H1 (cell line): ENCODE results near the gene DNER. TPM values are rescaled to one million over a fixed set of nuclear protein-coding genes. Genes with fewer than 3 reads are reported as not detected.

ENCODE experiments used
- CTCF ChIA-PET: fragments of 300-600 bp; sonication (Branson Sonifier 250); formaldehyde crosslinking; loops from one replicate; lab custom pipeline; 2021; ENCODE audit not compliant: partially characterized antibody; lab: Charles Lee
- POLR2A ChIA-PET: fragments of 300-600 bp; sonication (Branson Sonifier 250); formaldehyde crosslinking; loops from one replicate; lab custom pipeline; 2021; ENCODE audit warnings: inconsistent platforms; ENCODE audit not compliant: partially characterized antibody; lab: Charles Lee
- DNase-seq, 2 experiments: peaks; one replicate each; pipeline versions ENCODE4 v3.0.0 to v3.0.0-alpha.2; 2010 to 2022; ENCODE audit warnings: low spot score in 2 of 2, low read depth in 1 of 2, mixed read lengths in 1 of 2
- FAIRE-seq: peaks from 2 replicates; lab custom pipeline; 2011; peaks lifted over from hg19 to GRCh38; lab: Jason Lieb, UNC
- H2AFZ ChIP-seq: 2 replicates; pipeline ENCODE4 v1.8.1; 2012; ENCODE audit warnings: low read length, inconsistent platforms
- H2AK5ac ChIP-seq: 2 replicates; pipeline ENCODE4 v1.6.1; 2013; ENCODE audit warnings: low read depth, low read length
- H2BK120ac ChIP-seq: replicated peaks from 2 replicates; pipeline ENCODE3; 2013; ENCODE audit warnings: low read depth, low read length, inconsistent platforms
- H2BK12ac ChIP-seq: 2 replicates; pipeline ENCODE4 v1.6.1; 2013; ENCODE audit warnings: low read depth, low read length
- H2BK15ac ChIP-seq: 2 replicates; pipeline ENCODE4 v1.6.1; 2013; ENCODE audit warnings: low read length
- H2BK20ac ChIP-seq: 2 replicates; pipeline ENCODE4 v1.6.1; 2013; ENCODE audit warnings: low read length
- H2BK5ac ChIP-seq: 2 replicates; pipeline ENCODE4 v1.6.1; 2013; ENCODE audit warnings: low read depth, low read length
- H3K14ac ChIP-seq: 2 replicates; pipeline ENCODE4 v1.6.1; 2013; ENCODE audit warnings: inconsistent platforms; ENCODE audit not compliant: insufficient read length
- H3K18ac ChIP-seq: 2 replicates; pipeline ENCODE4 v1.6.1; 2013; ENCODE audit warnings: low read length; ENCODE audit errors: extremely low read depth
- H3K23ac ChIP-seq: 2 replicates; pipeline ENCODE4 v1.6.1; 2013; ENCODE audit warnings: inconsistent platforms; ENCODE audit not compliant: insufficient read length
- H3K23me2 ChIP-seq: 2 replicates; pipeline ENCODE4 v1.6.1; 2013; ENCODE audit warnings: low read depth, low read length
- H3K27ac ChIP-seq: 2 replicates; pipeline ENCODE4 v1.6.1; 2011; ENCODE audit warnings: low read depth, low read length, inconsistent platforms
- H3K27me3 ChIP-seq, 4 experiments: replicated peaks in 1 of 4; 1 replicate in 1 of 4; 2 replicates in 3 of 4; pipeline versions ENCODE4 v1.6.1 to v1.8.1; 2011 to 2013; ENCODE audit warnings: low read length in 3 of 4, mild to moderate bottlenecking in 3 of 4, inconsistent platforms in 2 of 4, mixed read lengths in 2 of 4, moderate library complexity in 1 of 4; ENCODE audit not compliant: control insufficient read depth in 3 of 4, insufficient read depth in 3 of 4; ENCODE audit errors: extremely low read depth in 1 of 4
- H3K36me3 ChIP-seq, 4 experiments: 2 replicates each; pipeline versions ENCODE4 v1.6.1 to v1.8.1; 2011 to 2013; ENCODE audit warnings: mild to moderate bottlenecking in 4 of 4, low read length in 3 of 4, moderate library complexity in 2 of 4, control low read depth in 1 of 4, inconsistent platforms in 1 of 4; ENCODE audit not compliant: insufficient read depth in 4 of 4, control insufficient read depth in 2 of 4
- H3K4ac ChIP-seq: replicated peaks from 2 replicates; pipeline ENCODE3; 2013; ENCODE audit warnings: low read length, low read depth, mixed read lengths, inconsistent platforms; ENCODE audit not compliant: insufficient read length
- H3K4me1 ChIP-seq, 4 experiments: replicated peaks in 1 of 4; 1 replicate in 1 of 4; 2 replicates in 3 of 4; pipeline versions ENCODE4 v1.6.1 to v1.8.1; 2011 to 2013; ENCODE audit warnings: low read length in 3 of 4, inconsistent platforms in 2 of 4, mixed read lengths in 1 of 4; ENCODE audit not compliant: insufficient read depth in 4 of 4, control insufficient read depth in 3 of 4
- H3K4me2 ChIP-seq, 2 experiments: 2 replicates each; pipeline versions ENCODE4 v1.6.1 to v1.8.1; 2011 to 2013; ENCODE audit warnings: low read depth in 2 of 2, low read length in 2 of 2, control low read depth in 1 of 2, inconsistent platforms in 1 of 2, mild to moderate bottlenecking in 1 of 2; ENCODE audit not compliant: insufficient read depth in 1 of 2
- H3K4me3 ChIP-seq, 4 experiments: fragments of 200-600, 300-600 bp in 1 of 4; sonication (generic), shearing (Covaris generic), sonication (Bioruptor Twin) in 1 of 4; 2 replicates each; pipeline versions ENCODE4 v1.5.1 to v1.8.1; 2011 to 2016; ENCODE audit warnings: low read length in 4 of 4, low read depth in 3 of 4, control low read depth in 2 of 4, inconsistent platforms in 2 of 4, mild to moderate bottlenecking in 2 of 4, mixed read lengths in 1 of 4, moderate library complexity in 1 of 4; ENCODE audit not compliant: insufficient read depth in 2 of 4; ENCODE audit errors: extremely low read depth in 1 of 4
- H3K56ac ChIP-seq: replicated peaks from 2 replicates; pipeline ENCODE3; 2013; ENCODE audit warnings: low read depth, mild to moderate bottlenecking, mixed read lengths, low read length, inconsistent platforms; ENCODE audit not compliant: insufficient read length
- H3K79me1 ChIP-seq: 2 replicates; pipeline ENCODE4 v1.6.1; 2013; ENCODE audit warnings: low read depth, low read length, control low read depth
- H3K79me2 ChIP-seq, 2 experiments: 2 replicates each; pipeline versions ENCODE4 v1.6.1 to v1.8.1; 2012 to 2013; ENCODE audit warnings: low read length in 2 of 2, mild to moderate bottlenecking in 2 of 2, inconsistent platforms in 1 of 2; ENCODE audit not compliant: insufficient read depth in 2 of 2, control insufficient read depth in 1 of 2
- H3K9ac ChIP-seq, 4 experiments: replicated peaks in 1 of 4; 1 replicate in 1 of 4; 2 replicates in 3 of 4; pipeline versions ENCODE4 v1.6.1 to v1.8.1; 2011 to 2013; ENCODE audit warnings: low read depth in 3 of 4, low read length in 3 of 4, control low read depth in 2 of 4, mild to moderate bottlenecking in 2 of 4, moderate library complexity in 2 of 4, inconsistent platforms in 1 of 4; ENCODE audit errors: extremely low read depth in 1 of 4
- H3K9me3 ChIP-seq, 2 experiments: 2 replicates each; pipeline versions ENCODE4 v1.6.1 to v1.8.1; 2012 to 2013; ENCODE audit warnings: mild to moderate bottlenecking in 2 of 2, moderate library complexity in 2 of 2, control low read depth in 1 of 2, inconsistent platforms in 1 of 2, low read depth in 1 of 2, low read length in 1 of 2, mixed read lengths in 1 of 2; ENCODE audit not compliant: insufficient read depth in 2 of 2
- H4K20me1 ChIP-seq, 2 experiments: replicated peaks in 1 of 2; 2 replicates each; pipeline versions ENCODE3 to v1.8.1; 2011 to 2013; ENCODE audit warnings: inconsistent platforms in 2 of 2, low read length in 2 of 2, mild to moderate bottlenecking in 1 of 2; ENCODE audit not compliant: insufficient read depth in 2 of 2, control insufficient read depth in 1 of 2
- H4K5ac ChIP-seq: 2 replicates; pipeline ENCODE4 v1.6.1; 2013; ENCODE audit warnings: low read length, low read depth, mixed read lengths, inconsistent platforms; ENCODE audit not compliant: insufficient read length
- H4K8ac ChIP-seq: 2 replicates; pipeline ENCODE4 v1.8.0; 2013; ENCODE audit warnings: mild to moderate bottlenecking, moderate library complexity, low read length, inconsistent platforms; ENCODE audit not compliant: insufficient read depth; ENCODE audit errors: extremely low read depth
- H4K91ac ChIP-seq: replicated peaks from 2 replicates; pipeline ENCODE3; 2013; ENCODE audit warnings: low read length, mixed read lengths, inconsistent platforms; ENCODE audit not compliant: insufficient read length
- ATF3 ChIP-seq: IDR thresholded peaks from 2 replicates; pipeline ENCODE4 v1.6.1; 2011; ENCODE audit warnings: low read depth, mild to moderate bottlenecking, low read length; ENCODE audit not compliant: insufficient read depth
- BCL11A ChIP-seq, 2 experiments: IDR thresholded peaks; one replicate each; pipeline ENCODE4 v1.6.1; 2011; ENCODE audit warnings: low read depth in 2 of 2, low read length in 2 of 2, mild to moderate bottlenecking in 2 of 2
- CEBPB ChIP-seq: IDR thresholded peaks from 2 replicates; pipeline ENCODE4 v1.6.1; 2012; ENCODE audit warnings: low read depth, low read length
- GTF2F1 ChIP-seq: IDR thresholded peaks from 2 replicates; pipeline ENCODE4 v1.6.1; 2012; ENCODE audit warnings: low read depth, low read length, improper control_type of control experiment, borderline replicate concordance
- KDM4A ChIP-seq: IDR thresholded peaks from one replicate; pipeline ENCODE4 v1.7.1; 2012; ENCODE audit warnings: low read depth, mild to moderate bottlenecking, moderate library complexity, low read length, inconsistent platforms; ENCODE audit not compliant: severe bottlenecking
- PHF8 ChIP-seq: fragments of 200-600 bp; sonication (generic); conservative IDR thresholded peaks from 2 replicates; pipeline ENCODE4 v1.7.1; 2012; ENCODE audit warnings: low read depth, mild to moderate bottlenecking, inconsistent platforms, low read length, moderate library complexity
- RAD21 ChIP-seq, 2 experiments: IDR thresholded peaks in 1 of 2; conservative IDR thresholded peaks in 1 of 2; 2 replicates each; pipeline ENCODE4 v1.6.1; 2011; ENCODE audit warnings: low read depth in 2 of 2, low read length in 2 of 2, improper control_type of control experiment in 1 of 2, inconsistent platforms in 1 of 2, mild to moderate bottlenecking in 1 of 2, moderate library complexity in 1 of 2
- TCF12 ChIP-seq: IDR thresholded peaks from 2 replicates; pipeline ENCODE4 v1.6.1; 2011; ENCODE audit warnings: low read depth, mild to moderate bottlenecking, low read length
- ZNF274 ChIP-seq: IDR thresholded peaks from 2 replicates; pipeline ENCODE4 v1.7.0; 2012; ENCODE audit warnings: low read length, borderline replicate concordance; ENCODE audit errors: extremely low read depth
- WGBS, 2 experiments: shearing (Covaris generic) in 1 of 2; methylation state at CpG; one replicate each; pipeline versions ENCODE4 v1.1.6 to v1.1.7; 2013 to 2015; ENCODE audit warnings: low lambda C conversion rate in 2 of 2, mixed read lengths in 2 of 2, inconsistent platforms in 1 of 2, low coverage in 1 of 2, missing lambda C conversion rate in 1 of 2; ENCODE audit not compliant: insufficient replicate concordance in 2 of 2, insufficient coverage in 1 of 2, insufficient read length in 1 of 2; ENCODE audit errors: extremely low coverage in 1 of 2, missing lambda C conversion rate in 1 of 2; 5-methylcytosine and 5-hydroxymethylcytosine counted together
- polyA plus RNA-seq, 7 experiments: library from polyadenylated mRNA; depleted of rRNA in 3 of 7; stranded (reverse) in 5 of 7; unstranded in 2 of 7; fragments of >200 nt in 5 of 7; fragments of 200-250 nt in 2 of 7; gene quantifications; 1 replicate in 5 of 7; 2 replicates in 1 of 7; 4 replicates in 1 of 7; pipeline versions ENCODE4 v1.2.1 to v1.2.3, GENCODE V29; 2011 to 2013; ENCODE audit warnings: missing spikeins in 2 of 7, mixed read lengths in 2 of 7
- total RNA-seq: library from RNA; stranded (reverse); fragmentation: NEBNext Ultra II Directional; extraction: Animal tissue kit (Norgen Biotek cat#: 25700); gene quantifications from 2 replicates; pipeline ENCODE4 v1.2.1, GENCODE V29; 2021

The DNER gene
- total and polyA plus RNA-seq, 2 of the 8 experiments (the other 6 are each of a cell fraction or from before 2014, with no cell fraction given): 6.8 to 16.3 TPM

- H3K36me3 ChIP-seq: no peaks in the 10 kb centered on the region; a peak in 2 of 8 replicates
- ChIA-PET POLR2A (no interaction called here), CTCF (interaction anchor here (0.7 to 0.9 kb wide), 2 partner anchors 25 to 60 kb away, joined by 4 read pairs; no protein-coding TSS in a partner anchor)
- no peak overlapping the region for H3K9ac ChIP-seq
- TF ChIP-seq CEBPB (no peak), RAD21 (IDR thresholded peaks at IDR 0.05 in 1 of 2, conservative IDR thresholded peaks at IDR 0.05 in 1 of 2; ENCODE audit: low read depth in 2 of 2, low read length in 2 of 2) (no peak), KDM4A (no peak), GTF2F1 (no peak), BCL11A (IDR thresholded peaks at IDR 0.05; ENCODE audit: low read depth in 2 of 2, low read length in 2 of 2) (no peak), ATF3 (no peak), ZNF274 (no peak), TCF12 (no peak), PHF8 (no peak)
- no peak overlapping the region for H3K27ac ChIP-seq
- no peak overlapping the region for H2AK5ac ChIP-seq
- H3K4me2 ChIP-seq: no peak overlapping the region
- no peaks in the 10 kb centered on the region; a peak in 1 of 4 replicates for H3K9me3 ChIP-seq
- H3K14ac ChIP-seq: no peak overlapping the region
- H2BK12ac ChIP-seq: no peak overlapping the region
- no peaks in the 10 kb centered on the region for H3K79me2 ChIP-seq
- H3K27me3 ChIP-seq: no peaks in the 10 kb centered on the region
- H3K18ac ChIP-seq: no peak overlapping the region
- no peak overlapping the region for H2BK5ac ChIP-seq
- H3K79me1 ChIP-seq: no peaks in the 10 kb centered on the region
- no peak overlapping the region for H4K8ac ChIP-seq
- no peak overlapping the region for H3K56ac ChIP-seq
- no peak overlapping the region for H2AFZ ChIP-seq
- WGBS, 2 experiments: 89% methylated on average over 3 of the region's 3 CpGs; no CpG with 5 or more reads in 1 of the 2 experiments
- H3K23ac ChIP-seq: no peak overlapping the region
- H4K5ac ChIP-seq: no peak overlapping the region
- DNase-seq (no peak), FAIRE-seq (no peak)
- no peaks in the 10 kb centered on the region for H4K20me1 ChIP-seq
- H4K91ac ChIP-seq: no peak overlapping the region
- H3K4ac ChIP-seq: no peak overlapping the region
- no peak overlapping the region for H3K4me3 ChIP-seq
- H2BK120ac ChIP-seq: no peak overlapping the region
- no peaks in the 10 kb centered on the region for H3K4me1 ChIP-seq
- no peaks in the 10 kb centered on the region for H3K23me2 ChIP-seq
- H2BK15ac ChIP-seq: no peak overlapping the region
- H2BK20ac ChIP-seq: no peak overlapping the region
These were observed 343.3 kb downstream of the DNER start for GRCh38 chr2:229371086-229371485.
